Raji (cell line): Measurements from ENCODE around the gene HACD2.

Source experiments
- POLR2A ChIP-seq: IDR thresholded peaks from 2 replicates; pipeline ENCODE4 v1.6.1; 2011; ENCODE audit warnings: low read depth, low read length, control low read depth; ENCODE audit not compliant: insufficient read depth

The HACD2 gene

GRCh38 chr3:123620343-123620742 lies 35.5 kb upstream of the HACD2 start:
- TF ChIP-seq POLR2A, result no peak

GRCh38 chr3:123618768-123619484 lies 34.1 kb upstream of the HACD2 start:
- no peak for TF ChIP-seq POLR2A

GRCh38 chr3:123618076-123618708 lies 33.3 kb upstream of the HACD2 start:
- TF ChIP-seq POLR2A, result no peak

GRCh38 chr3:123616593-123616992 lies 31.7 kb upstream of the HACD2 start:
- no peak for TF ChIP-seq POLR2A

GRCh38 chr3:123613543-123613942 lies 28.7 kb upstream of the HACD2 start:
- no peak for TF ChIP-seq POLR2A

GRCh38 chr3:123611082-123611481 lies 26.2 kb upstream of the HACD2 start:
- no peak for TF ChIP-seq POLR2A

GRCh38 chr3:123610331-123610730 lies 25.5 kb upstream of the HACD2 start:
- TF ChIP-seq POLR2A, result no peak

- no peak for TF ChIP-seq POLR2A
Measured at GRCh38 chr3:123609063-123609462, 24.2 kb upstream of the HACD2 start.

GRCh38 chr3:123608263-123608937 lies 23.5 kb upstream of the HACD2 start:
- no peak for TF ChIP-seq POLR2A

- no peak for TF ChIP-seq POLR2A
Measured at GRCh38 chr3:123606527-123606926, 21.7 kb upstream of the HACD2 start.

GRCh38 chr3:123605789-123606234 lies 21.0 kb upstream of the HACD2 start:
- TF ChIP-seq POLR2A, result no peak

GRCh38 chr3:123602325-123602724 lies 17.5 kb upstream of the HACD2 start:
- TF ChIP-seq POLR2A, result no peak

GRCh38 chr3:123597561-123597960 lies 12.7 kb upstream of the HACD2 start:
- TF ChIP-seq POLR2A, result no peak

- no peak for TF ChIP-seq POLR2A
Measured at GRCh38 chr3:123595396-123596180, 10.7 kb upstream of the HACD2 start.

GRCh38 chr3:123593381-123593780 lies 8.5 kb upstream of the HACD2 start:
- TF ChIP-seq POLR2A, result no peak
